HS-5 (cell line): Measurements from ENCODE around the gene ZNF787.
"Not testable (repeated sequence)": the region's sequence is repeated elsewhere in the genome, so short reads cannot be mapped to it uniquely, and the experiment has no call there.

Experiments used
- DNase-seq: peaks from one replicate; pipeline ENCODE4 v3.0.0-alpha.2; 2012; ENCODE audit warnings: low read depth

ZNF787 gene

GRCh38 chr19:56105090-56105701 is 15.9 kb downstream of the ZNF787 start:
- DNase-seq = no peak

DNA sequence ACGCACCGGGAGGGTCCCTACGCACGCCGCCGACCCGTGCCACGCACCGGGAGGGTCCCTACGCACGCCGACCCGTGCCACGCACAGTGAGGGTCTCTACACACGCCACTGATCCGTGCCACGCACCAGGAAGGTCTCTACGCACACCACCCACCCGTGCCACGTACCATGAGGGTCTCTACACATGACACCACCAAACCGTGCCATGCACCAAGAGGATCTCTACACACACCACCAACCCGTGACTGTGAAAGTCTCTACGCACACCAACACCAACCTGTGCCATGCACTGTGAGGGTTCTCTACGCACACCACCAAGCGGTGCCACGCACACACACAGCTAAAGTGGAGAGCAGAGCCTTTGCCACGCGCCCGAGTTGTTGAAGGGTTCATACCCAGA is 16.7 kb downstream of the ZNF787 start:
- DNase-seq = no peak

DNA sequence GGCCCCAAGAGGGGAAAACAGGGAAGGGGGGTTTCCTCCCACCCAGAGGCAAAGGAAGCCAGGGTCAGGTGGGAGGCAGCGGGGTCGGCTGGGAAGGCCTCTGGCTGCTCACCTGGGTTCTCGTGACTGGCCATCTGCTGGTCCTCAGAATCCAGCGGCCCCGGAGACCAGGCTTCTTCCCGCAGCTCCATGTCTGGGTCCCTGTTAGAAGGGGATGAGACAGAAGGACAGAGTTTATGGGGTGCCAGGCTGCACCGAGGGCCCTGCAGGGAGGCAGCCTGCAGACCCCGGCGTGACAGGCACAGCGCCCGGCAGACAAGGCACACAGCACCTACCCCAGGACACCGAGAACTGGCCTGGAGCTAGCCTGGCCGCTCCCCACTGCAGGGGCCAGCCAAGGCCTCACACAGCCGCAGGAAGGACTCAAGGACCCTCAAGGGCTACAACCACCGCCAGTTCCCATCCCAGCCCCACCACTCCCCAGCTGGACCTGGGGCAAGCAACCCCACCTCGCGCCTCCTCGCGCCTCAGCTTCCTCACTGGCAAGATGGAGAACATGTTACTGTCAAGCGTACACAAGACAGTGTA is 18.0 kb downstream of the ZNF787 start:
- no peak for DNase-seq

DNA sequence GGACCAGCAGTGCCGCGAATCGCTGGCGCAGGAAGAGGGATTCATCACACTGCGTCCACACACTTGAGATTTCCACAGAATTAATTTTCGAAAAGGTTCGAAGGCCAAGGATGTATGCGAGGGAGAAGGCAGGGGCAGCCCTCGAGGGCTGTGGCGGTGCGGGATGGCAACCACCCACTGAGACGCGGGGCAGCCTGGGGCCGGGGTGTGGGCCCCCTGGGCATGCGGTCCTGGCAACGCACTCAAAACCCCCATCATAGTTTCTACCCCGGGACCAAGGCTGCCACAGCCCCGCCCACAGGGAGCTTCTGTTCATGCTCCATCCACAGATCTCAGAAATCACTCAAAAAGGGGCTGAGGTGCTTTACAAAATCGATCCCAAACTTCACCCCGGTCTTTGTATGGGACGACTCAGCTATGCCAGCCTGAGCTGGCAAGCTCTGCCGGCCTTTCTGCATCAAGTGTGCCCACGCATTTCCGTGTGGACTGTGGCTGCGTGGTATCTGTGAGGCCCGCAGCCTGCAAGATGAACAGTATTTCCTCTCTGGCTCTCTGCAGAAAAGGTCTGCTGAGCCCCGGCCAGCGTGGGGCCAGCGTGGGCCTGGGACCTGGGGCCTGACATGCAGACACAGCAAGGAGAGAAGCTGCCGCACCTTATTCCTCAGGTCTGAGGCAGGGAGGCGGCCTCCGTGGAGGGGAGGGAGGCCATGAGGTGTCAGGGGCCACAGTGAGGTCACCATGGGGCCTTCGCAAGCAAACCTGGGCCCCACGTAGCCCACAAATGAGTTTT is 19.2 kb downstream of the ZNF787 start:
- no peak for DNase-seq

GRCh38 chr19:56101095-56101494 is 20.0 kb downstream of the ZNF787 start:
- no peak for DNase-seq

DNA sequence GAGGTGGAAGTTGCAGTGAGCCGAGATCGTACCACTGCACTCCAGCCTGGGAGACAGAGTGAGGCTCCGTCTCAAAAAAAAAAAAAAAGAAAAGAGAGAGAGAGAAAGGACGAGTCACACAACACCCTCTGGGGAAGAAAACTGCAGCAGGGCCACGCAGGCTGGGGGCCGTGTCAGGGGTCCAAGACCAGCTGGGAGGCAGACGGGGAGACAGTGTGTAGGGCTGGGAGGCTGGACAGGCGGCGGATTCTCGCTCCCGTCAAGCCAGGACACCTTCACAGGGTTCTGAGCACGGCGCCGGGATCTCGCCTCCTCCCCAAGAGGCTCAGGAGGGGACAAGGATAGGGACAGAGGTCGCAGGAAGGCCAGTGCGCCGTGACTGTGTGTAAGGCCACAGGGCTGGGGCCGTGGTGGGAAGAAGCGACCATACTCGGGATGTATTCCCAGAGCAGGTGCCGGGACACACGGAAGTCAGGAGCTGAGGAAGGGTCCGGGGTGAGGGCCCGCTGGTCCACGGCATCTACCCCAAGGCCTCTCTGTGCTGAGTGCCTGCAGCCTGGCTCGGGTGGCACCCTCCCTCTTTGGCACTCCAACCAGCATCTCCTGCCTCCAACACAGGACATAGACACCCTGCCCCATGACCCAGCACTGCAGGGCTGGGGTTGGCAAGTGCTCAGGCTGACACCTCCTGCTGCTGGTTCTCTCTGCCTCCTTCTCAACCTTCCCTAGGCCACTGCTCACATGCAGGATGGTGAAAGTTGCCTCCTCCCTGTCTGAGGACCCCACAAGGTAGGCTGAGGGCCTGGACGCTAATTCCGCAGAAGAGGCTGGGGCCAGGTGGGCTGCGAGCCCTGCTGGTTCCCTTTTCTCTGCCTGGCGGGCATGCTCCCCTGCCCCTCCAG is 21.2 kb downstream of the ZNF787 start:
- DNase-seq = no peak

DNA sequence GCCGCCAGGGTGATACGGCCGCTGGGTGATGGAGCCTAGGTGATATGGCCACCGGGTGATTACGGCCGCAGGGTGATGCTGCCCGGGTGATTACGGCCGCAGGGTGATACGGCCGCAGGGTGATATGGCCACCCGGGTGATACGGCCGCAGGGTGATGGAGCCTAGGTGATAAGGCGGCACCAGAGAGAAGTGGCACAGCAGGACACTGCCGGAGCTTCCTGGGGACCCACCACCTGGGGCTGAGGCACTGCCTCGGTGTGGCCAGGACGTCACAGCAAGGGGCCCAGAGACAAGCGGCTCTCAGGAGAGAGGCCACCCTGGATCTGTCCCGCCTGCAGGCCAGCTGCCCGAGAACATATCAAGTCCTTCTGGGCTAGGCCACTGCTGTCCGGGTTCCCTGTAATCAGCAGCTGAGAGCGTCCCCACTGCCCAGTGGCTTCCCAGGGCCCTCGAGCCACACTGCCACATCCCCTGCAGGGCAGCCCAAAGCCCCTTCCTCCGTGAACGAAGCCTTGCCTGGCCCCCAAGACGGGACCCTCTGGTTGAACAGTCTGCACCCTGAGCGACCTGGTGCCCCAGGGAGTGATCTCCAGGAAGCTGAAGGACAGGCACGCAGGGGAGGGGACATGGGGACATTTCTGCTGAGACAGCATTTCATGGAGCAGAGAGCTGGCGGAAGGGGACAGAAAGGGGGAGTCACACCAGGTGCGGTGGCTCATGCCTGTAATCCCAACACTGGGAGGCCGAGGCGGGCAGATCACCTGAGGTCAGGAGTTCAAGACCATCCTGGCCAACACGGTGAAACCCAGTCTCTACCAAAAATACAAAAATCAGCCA is 22.1 kb downstream of the ZNF787 start:
- DNase-seq = no peak

DNA sequence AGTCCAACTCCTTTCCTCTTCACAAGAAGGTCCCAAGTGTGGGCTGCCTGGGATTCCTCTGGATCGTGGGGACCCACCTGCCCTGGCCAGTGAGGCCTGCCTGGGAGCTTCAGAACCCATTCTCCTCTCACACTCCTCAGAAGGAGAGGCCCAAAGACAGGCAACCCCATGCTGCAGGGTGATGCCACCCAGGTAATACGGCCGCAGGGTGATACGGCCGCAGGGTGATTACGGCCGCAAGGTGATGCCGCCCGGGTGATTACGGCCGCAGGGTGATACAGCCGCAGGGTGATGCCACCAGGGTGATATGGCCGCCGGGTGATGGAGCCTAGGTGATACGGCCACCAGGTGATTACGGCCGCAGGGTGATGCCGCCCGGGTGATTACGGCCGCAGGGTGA is 22.9 kb downstream of the ZNF787 start:
- DNase-seq = not testable (repeated sequence)

DNA sequence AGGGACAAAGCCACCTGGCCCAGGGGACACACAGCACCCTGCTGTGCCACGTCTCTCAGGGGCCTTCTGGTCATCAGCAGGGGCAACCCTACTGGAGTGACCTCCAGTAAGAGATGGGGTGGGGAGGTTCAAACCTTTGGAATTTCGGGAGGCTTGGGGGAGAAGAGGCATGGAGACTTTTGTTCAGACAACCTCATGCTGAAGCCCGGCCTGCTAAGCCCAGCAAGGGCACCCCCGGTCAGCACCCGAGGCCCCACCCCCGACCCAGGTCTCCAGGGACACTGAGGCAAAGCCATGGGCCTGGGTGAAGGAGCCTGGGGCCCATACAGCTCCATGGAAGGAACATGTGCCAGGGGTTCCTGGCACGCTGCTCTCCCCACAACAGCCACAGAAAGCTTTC is 23.3 kb downstream of the ZNF787 start:
- no peak for DNase-seq

GRCh38 chr19:56097306-56097705 is 23.8 kb downstream of the ZNF787 start:
- DNase-seq = no peak

GRCh38 chr19:56096665-56097064 is 24.4 kb downstream of the ZNF787 start:
- no peak for DNase-seq

GRCh38 chr19:56094449-56094848 is 26.6 kb downstream of the ZNF787 start:
- DNase-seq = no peak

GRCh38 chr19:56092685-56093631 is 28.1 kb downstream of the ZNF787 start:
- DNase-seq = no peak

- no peak for DNase-seq
Measured at GRCh38 chr19:56091751-56092546, 29.1 kb downstream of the ZNF787 start.

- no peak for DNase-seq
Measured at GRCh38 chr19:56091066-56091490, 30.0 kb downstream of the ZNF787 start.

- no peak for DNase-seq
Measured at GRCh38 chr19:56089344-56089743, 31.8 kb downstream of the ZNF787 start.

GRCh38 chr19:56088497-56089215 is 32.4 kb downstream of the ZNF787 start:
- no peak for DNase-seq

GRCh38 chr19:56087647-56088496 is 33.2 kb downstream of the ZNF787 start:
- no peak for DNase-seq
